DMS114 treated with DMSO at 0.1 percent for 48 hours (cell line): Measurements from ENCODE around the gene HMGN3.
"Not testable (repeated sequence)": the region's sequence is repeated elsewhere in the genome, so short reads cannot be mapped to it uniquely, and the experiment has no call there.

Experiments
- DNase-seq: peaks from one replicate; lab custom pipeline; 2025; ENCODE audit not compliant: unreplicated experiment; lab: John Stamatoyannopoulos, UW

The HMGN3 gene

DNA sequence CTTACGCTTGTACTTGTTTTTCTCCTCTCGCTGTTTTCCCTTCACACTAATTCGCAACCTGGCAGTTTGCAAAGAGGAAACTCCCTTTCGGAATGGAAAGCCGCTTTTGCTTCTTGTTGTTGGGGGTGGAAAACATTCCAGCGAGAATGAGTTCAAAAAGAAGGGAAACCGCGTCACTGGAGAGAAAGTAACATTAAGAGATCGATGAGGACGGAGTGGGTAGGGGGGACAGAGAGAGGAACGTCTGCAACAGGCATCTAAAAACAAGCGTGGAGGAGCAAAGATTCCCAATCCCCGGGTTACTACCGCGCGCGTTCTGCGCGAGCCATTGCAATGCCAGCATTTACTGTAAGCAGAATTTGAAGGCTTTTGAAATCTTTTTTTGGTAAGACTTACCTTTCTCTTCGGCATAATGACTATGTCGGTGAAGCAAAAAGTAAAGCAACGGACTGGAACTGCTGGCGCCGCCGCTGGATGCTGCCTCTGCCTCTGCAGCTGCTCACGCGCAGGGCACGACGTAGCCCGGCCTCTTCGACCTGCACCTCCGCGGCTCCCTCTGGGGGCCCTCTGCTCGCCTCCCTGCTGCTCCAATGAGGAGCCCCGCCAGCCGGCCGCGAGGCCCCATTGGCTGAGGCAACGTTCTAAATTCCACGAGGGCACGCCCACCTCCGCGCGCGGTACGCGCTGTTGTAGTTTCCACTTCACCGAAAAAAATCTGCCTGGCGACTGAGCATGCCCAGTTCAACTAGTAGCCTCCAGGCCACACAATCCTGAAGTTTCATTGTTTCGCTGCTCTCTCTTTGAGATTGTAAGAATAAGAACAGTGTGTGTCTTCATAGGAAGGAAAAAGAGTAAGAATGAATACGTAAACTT, at the start of gene HMGN3:
HMGN3 (minus strand) TSS at position 533 of the 873 bp plus-strand sequence.
- peak; percentile 85 for DNase-seq

DNA sequence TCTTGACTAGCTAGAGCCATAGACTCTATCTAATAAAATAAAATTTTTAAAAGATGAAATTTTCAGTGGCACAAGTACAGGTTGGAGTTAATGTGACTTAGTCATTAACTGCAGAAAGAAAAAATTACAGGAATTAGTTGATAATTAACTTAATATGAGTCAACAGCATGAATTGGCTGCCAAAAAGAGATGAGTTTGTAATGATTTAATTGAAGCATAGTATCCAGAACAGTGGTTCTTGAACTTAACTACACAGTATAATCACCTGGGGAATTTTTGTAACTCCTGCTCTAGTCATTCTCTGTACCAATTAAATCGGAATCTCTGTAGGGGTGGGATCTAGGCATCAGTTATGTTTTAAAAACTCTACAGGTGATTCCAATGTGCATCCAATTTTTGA, 46.3 kb upstream of the HMGN3 start:
- no peak for DNase-seq

DNA sequence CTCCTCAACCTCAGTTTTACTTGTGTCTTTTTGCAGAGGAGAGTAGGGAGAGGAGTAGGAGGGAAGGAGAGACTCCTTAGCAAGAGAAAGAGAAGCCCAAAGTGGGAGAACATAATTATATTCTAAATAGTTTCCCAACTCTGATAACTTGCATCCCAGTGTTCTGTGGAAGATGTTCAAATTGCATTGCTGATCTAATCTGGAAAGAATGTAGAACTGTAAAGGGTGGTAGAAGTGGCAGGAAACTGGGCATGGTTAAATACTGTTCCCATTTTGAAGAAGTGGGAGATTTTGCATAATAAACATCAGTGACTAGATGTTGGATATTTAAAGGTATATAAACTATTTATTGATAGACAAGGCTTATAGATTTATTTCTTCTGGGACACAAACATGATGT, 42.6 kb upstream of the HMGN3 start:
- DNase-seq = no peak

DNA sequence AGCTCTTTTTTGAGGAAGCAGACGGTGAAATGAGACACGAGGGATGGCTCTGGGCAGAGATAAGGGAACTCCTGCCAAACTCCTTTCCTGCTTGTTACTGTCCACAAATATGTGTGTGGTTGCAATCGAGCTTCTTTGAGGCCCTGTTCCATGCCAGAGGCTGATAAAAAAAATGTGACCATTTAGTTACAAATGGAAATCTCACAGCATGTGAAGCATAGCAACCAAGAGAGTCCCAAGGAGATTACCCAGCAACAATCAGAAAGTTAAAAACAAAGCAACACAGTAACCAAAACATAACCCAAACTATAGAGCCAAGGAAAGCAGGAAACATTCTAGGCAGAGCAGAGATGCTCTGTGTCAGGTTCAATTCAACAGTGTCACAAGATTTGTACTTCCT, 35.4 kb upstream of the HMGN3 start:
- no peak for DNase-seq

DNA sequence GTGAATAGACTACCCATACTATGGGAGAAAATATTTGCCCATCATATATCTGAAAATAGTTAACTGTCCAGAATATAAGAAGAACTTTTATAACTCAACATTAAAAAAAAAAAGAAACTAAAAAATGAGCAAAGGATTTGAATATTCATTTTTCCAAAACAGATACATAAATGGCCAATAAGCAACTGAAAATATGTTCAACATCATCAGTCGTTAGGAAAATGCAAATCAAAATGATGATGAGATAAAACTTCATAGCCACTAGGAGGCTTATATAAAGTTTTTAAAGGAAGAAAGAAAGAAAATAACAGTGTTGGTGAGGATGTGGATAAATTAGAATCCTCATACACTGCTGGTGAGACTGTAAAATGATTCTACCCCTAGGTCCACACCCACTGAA, 32.6 kb upstream of the HMGN3 start:
- DNase-seq = no peak

DNA sequence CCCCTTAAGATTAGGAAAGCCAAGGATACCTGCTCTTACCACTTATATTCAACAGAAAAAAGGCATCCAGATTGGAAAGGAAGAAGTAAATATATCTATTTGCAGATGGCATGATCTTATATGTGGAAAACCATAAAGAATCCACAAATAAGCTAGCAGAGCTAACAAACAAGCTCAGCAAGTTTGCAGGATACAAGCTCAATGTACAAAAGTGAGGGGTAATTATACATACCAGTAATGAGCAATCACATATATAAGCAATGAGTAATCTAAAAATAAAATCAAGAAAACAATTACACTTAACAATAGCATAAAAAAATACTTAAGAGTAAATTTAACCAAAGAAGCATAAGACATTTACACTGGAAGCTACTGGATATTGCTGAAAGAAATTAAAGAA, 31.6 kb upstream of the HMGN3 start:
- no peak for DNase-seq

DNA sequence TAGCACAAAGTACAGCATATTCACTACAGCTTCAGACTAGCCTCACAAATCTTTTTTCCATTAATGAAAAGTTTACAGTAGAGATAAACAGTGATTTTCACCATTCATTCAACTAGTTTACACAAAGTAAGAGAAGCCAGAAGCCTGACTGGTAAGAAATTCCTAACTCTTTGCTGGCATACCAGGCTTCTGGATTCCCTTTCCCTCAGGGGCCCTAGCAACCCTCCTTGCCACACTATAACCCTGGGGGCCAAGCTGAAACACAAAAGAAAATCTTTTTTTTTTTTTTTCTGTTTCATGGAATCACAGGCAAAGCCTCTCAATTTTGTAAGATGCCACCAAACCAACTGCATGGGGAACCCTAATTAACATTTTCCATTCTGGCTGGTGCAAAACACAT, 28.9 kb upstream of the HMGN3 start:
- no peak for DNase-seq

DNA sequence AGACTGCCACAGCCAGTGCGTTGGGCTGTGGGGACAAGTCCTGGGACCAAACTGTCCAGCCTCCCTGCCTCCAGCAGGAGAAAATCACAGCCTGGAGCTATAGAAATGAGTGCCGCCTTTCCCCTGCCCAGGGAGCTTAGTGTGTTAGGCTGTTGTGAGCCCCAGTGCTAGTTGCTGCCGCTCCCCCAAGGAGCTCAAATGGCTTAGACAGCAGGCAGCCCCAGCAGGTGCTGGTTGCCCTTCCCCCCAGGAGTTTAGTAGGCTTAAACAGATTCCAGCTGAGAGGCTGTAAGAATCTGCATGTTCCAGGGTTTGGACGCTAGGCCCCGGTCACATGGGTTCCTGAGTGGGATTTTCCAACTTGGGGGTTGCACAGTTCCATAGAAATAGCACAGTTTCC, 27.2 kb upstream of the HMGN3 start:
- no peak for DNase-seq

DNA sequence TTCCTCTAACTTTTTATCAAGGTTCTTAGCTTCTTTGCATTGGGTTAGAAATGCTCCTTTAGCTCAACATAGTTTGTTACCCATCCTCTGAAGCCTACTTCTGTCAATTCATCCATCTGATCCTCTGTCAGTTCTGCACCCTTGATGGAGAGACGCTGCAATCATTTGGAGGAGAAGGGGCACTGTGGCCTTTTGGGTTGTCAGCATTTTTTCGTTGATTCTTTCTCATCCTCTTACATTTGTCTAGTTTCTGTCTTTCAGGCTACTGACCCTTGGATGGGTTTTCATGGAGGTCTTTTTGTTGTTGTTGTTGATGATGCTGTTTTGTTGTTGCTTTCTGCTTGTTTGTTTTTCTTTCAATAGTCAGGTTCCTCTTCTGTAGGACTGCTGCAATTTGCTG, 26.3 kb upstream of the HMGN3 start:
- no peak for DNase-seq

DNA sequence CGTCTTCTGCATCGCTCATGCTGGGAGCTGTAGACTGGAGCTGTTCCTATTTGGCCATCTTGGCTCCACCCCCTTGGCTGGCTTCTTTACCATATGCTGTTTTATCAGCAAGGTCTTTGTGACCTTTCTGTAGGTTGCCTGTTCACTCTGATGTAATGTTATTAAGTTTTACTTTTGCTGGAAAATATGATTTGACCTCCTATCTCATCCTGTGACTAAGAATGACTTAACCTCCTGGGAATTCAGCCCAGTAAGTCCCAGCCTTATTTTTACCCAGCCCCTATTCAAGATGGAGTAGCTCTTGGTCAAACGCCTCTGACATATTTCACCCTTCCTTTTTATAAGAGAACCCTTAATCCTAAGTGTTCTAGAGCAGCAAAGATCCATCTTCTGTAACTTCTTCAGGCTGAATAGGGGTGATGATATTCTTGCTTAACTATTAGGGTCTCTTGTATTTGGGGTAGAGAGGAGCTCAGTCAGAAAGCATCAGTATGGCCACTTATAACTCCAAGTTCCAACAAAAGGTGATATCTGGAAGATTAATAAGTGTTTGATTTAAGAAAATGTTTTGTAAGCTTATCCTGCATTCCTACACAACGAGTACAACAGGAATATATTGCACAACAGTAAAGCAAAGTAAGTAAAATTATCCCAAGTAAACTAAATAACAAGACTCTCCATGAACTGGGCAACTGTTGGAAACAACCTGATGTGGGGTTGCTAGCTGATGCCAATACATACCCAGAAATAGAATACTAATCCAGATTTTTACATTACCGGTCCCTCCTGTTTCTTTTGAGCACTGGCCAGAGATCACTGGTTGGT, 23.1 kb upstream of the HMGN3 start:
- DNase-seq = no peak

DNA sequence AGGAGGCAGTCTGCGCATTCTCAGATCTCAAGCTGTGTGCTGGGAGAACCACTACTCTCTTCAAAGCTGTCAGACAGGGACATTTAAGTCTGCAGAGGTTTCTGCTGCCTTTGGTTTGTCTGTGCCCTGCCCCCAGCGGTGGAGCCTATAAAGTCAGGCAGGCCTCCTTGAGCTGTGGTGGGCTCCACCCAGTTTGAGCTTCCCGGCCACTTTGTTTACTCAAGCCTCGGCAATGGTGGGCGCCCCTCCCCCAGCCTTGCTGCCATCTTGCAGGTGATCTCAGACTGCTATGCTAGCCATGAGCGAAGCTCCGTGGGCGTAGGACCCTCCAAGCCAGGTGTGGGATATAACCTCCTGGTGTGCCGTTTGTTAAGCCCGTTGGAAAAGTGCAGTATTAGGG, 22.3 kb upstream of the HMGN3 start:
- not testable (repeated sequence) for DNase-seq

DNA sequence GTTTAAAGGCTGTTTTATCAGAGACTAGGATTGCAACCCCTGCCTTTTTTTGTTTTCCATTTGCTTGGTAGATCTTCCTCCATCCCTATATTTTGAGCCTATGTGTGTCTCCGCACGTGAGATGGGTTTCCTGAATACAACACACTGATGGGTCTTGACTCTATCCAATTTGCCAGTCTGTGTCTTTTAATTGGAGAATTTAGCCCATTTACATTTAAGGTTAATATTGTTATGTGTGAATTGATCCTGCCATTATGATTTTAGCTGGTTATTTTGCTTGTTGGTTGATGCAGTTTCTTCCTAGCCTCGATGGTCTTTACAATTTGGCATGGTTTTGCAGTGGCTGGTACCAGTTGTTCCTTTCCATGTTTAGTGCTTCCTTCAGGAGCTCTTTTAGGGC, 20.6 kb upstream of the HMGN3 start:
- DNase-seq = not testable (repeated sequence)

DNA sequence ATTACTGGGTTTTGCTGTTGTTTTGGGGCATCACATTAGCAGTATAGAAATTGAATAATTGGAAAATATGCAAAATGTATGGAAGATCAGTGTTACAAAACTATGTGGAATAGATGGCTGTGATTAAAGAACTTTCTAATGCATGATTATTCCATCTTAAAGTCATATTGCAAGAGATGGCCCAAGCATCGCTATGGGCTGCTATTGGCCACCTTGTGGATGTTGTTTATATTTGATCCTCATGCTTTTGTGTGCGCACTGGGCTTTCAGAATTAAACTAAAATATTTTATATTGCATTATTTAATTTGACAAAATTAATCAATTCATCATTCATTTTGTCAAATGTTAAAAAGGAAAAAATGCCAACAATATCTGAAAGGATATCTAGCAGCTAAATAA, 16.1 kb upstream of the HMGN3 start:
- DNase-seq = no peak

DNA sequence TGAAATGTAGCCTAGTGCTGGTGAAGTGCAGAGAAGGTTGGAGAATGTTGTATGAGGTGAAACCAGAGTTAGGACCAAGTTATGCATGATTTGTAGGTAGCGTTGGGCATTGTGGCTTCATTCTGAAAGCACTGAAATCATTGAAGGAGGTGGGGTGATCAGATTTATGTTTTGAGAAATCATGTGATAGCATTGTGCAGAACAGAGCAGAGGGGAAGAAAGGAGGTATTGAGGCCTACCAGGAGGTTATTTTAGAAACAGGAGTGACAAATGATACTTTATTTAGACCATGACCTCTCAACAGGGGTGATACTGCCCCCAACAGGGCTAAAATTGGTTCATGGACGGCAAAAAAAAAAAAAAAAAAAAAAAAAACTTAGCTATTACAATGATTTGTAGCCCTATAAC, 15.6 kb upstream of the HMGN3 start:
- DNase-seq = no peak

DNA sequence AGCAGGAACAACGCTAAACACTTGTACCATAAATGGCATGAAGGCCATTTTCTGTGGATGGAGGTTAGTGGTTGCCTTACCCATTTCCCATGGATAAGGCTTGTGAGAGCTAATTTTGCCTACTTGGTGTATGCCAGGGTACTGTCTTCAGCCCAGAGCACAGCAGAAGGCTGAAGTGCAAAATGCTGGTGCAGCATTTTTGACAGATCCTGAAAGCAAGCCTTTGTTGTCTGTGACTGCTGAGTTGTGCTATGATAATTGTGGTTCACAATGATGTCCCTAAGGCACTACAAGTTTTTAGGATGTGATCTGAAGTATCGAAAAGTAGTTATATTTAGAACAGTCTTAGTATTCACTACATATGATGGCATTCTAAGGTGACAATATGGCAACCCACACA, 14.7 kb upstream of the HMGN3 start:
- DNase-seq = no peak

DNA sequence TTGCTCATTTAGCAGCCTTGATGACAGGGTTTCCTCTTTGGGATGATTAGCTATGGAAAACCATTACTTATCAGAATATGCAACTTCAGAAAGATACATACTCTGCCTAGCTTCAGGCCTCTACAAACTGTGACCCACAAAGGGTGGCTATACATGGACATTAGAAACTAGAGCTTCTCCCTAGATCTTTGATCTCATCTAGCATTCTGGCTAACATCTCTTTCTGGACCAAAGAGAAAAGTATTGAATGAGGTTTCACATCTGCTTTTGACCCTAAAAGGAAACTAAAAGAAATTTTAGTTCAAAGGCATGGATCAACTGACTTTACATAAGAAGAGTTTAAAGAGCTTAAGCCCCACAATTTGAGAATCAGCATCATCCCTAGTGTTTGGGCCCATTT, 12.4 kb upstream of the HMGN3 start:
- no peak for DNase-seq

DNA sequence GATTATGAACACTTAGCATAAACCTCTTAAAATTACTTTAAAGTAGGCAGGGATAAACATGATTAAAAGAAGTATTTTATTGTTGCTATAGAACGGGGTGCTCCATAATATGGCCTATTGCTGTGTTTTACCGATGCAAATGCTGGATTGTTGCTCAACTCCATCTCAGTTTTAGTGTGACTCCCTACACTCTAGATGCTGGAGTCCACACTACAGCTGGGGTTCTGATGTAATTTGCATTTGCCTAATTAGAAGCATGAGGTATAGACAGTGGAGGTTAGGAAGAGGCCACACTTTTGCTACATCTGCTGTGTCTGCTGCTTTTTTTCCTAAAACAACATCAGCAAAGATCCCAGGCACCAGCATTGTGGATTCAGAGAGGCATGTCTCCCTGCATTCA, 6.7 kb upstream of the HMGN3 start:
- DNase-seq = no peak

DNA sequence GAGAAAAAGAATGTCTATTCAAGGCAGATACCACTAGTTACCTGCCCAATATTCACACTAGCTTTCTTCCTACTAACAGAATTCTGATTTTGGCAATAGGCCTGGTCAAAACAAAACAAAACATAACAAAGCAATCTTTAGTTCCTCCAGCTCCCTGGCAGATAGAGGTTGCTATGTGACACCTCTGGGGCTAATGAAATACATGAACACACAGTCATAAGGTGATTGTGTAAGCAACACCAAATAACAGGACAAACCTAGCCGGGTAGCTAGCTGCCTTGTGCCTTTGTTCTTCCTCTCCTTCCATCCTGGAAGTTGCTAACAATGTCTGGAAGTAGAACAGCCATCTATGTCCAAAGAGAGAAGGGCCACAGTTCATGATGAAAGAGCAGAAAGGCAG, 6.0 kb upstream of the HMGN3 start:
- DNase-seq = no peak

DNA sequence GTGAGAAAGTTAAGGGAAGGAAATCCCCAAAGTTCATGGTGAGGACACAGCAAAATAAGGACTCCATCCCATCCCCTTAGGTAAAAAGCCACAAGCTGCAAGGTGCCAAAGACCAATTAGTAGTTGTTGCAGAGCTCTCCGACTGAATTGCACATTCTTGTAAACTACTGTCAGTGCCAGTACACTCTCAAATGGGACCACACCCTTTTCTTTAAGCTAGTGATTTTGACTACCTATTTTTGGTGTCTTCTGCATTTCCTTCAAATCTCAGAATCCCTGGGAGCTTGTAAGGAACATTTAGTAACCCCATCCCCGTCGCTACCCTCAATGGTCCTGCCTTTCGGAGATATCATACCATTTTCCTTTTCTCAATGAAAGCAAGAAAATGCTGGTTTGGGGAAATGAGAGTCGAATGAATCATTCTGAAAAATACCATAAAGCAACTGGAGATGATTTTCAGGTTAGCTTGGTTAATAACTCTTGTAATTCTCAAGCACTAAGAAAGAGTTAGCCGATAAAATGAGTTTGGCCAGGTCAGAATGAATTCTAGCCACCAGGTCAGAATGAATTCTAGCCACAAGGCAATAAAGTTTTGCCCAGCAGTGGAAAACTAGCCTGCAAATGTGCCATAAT, 5.2 kb upstream of the HMGN3 start:
- DNase-seq = no peak

DNA sequence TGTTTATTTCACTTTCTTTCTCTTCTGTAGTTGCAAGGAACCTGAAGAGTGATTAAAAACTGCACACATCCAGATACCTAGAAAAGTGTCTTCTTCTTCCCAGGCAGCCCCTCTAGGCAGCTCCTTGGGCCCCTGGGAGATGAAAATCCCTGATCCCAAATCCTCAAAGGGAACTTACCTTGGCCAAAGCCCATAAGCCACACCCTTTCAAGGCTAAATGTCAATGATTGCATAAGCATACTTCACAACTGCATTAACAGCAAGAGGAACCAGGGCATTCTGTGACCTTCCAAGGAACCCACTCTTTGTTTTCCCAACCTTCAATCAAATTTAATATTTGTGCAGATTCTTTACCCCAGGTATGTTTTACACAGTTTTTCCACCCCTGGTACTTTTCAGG, 4.4 kb upstream of the HMGN3 start:
- DNase-seq = no peak

DNA sequence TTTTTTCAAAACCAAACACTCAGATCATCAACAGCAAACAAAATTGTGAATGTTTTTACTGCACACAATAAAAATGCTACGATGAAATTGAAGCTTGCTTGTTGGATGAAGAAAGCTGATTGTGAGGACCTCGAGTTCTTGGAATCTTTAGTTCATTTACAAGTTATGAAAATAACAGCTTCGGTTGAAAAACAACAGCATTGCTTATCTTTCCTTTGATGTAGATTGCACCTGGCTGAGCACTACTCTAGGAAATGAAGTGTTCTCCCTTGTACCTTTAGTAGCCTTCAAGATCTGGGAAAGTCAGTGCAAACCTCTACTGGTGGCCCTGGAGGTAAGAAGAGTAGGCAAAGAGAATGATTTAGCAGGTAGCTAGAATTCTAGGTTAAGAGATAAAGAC, 2.2 kb upstream of the HMGN3 start:
- no peak for DNase-seq

DNA sequence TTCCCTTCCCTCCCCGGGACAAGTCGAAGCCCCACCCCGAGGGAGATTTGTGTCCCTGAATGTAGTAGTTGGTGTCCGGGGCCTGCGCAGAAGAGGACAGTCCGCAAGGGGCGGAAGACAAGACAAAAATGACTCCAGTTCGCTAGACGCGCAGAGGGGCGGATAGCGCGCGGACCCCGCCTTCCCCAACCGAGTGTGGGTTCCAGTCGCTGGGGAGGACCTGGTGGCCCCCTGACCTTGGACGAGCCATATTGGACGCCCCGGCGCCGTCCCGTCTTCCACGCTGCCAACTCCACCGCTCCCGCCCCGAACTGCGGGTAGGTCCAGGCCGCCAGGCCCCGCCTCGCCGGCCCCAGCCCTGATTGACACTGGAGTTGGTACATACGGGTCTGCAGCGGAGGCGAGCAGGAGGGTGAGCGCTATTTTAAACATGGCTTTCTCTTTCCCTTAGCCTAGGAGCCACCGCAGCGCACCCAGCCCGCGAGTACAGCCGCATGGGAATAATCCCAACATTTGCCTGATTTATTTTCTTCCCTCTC, 802 bp downstream of the HMGN3 start:
- DNase-seq = peak; percentile 88
